HepG2 (cell line): ENCODE results near the gene LRRIQ4. TPM values are rescaled to one million over a fixed set of nuclear protein-coding genes. Genes with fewer than 3 reads are reported as not detected.

Experiments used
- ADNP ChIP-seq: sonication (generic); formaldehyde crosslinking; IDR thresholded peaks from 2 replicates; pipeline ENCODE4 v1.4.0; 2020; ENCODE audit warnings: missing genetic modification reagents
- CBX1 ChIP-seq: IDR thresholded peaks from one replicate; pipeline ENCODE4 v1.6.1; 2016; ENCODE audit warnings: antibody characterized with exemption, low read depth
- FOXP1 ChIP-seq, 2 experiments: fragments of 450-650 bp in 1 of 2; IDR thresholded peaks; 2 replicates each; pipeline ENCODE4 v1.6.1; 2017 to 2018; ENCODE audit warnings: antibody characterized with exemption in 1 of 2
- GTF2F1 ChIP-seq: fragments of 150-350 bp; IDR thresholded peaks from 2 replicates; pipeline ENCODE4 v1.6.1; 2014; ENCODE audit warnings: low read length
- HMG20B ChIP-seq: conservative IDR thresholded peaks from 2 replicates; pipeline ENCODE4 v1.6.1; 2016; ENCODE audit warnings: missing genetic modification reagents, missing compliant biosample characterization
- IKZF5 ChIP-seq: IDR thresholded peaks from 2 replicates; pipeline ENCODE4 v1.6.1; 2018; ENCODE audit warnings: missing genetic modification reagents, mild to moderate bottlenecking, missing compliant biosample characterization
- KDM5A ChIP-seq: fragments of 200-600 bp; sonication (generic); IDR thresholded peaks from 2 replicates; pipeline ENCODE4 v1.7.0; 2018; ENCODE audit warnings: antibody characterized with exemption, mild to moderate bottlenecking, low read length, borderline replicate concordance
- KLF13 ChIP-seq: sonication (generic); formaldehyde crosslinking; IDR thresholded peaks from 2 replicates; pipeline ENCODE4 v1.4.0; 2020; ENCODE audit warnings: mild to moderate bottlenecking, missing genetic modification reagents
- NR2F2 ChIP-seq: IDR thresholded peaks from 2 replicates; pipeline ENCODE4 v1.6.1; 2012; ENCODE audit warnings: low read depth, inconsistent platforms, borderline replicate concordance
- PLSCR1 ChIP-seq: sonication (generic); formaldehyde crosslinking; IDR thresholded peaks from 2 replicates; pipeline ENCODE4 v1.5.0; 2020; ENCODE audit warnings: missing genetic modification reagents, mild to moderate bottlenecking, borderline replicate concordance
- TSC22D2 ChIP-seq: sonication (generic); formaldehyde crosslinking; IDR thresholded peaks from 2 replicates; pipeline ENCODE4 v1.5.1; 2020; ENCODE audit warnings: missing genetic modification reagents, mild to moderate bottlenecking, borderline replicate concordance
- ZEB1 ChIP-seq: IDR thresholded peaks from 2 replicates; pipeline ENCODE4 v1.6.1; 2012; ENCODE audit warnings: mild to moderate bottlenecking, low read depth, inconsistent platforms; ENCODE audit not compliant: insufficient replicate concordance
- ZFP36L2 ChIP-seq: sonication (generic); formaldehyde crosslinking; IDR thresholded peaks from 2 replicates; pipeline ENCODE4 v1.4.0; 2020; ENCODE audit warnings: missing genetic modification reagents
- ZMAT5 ChIP-seq: sonication (generic); formaldehyde crosslinking; IDR thresholded peaks from 2 replicates; pipeline ENCODE4 v1.5.0; 2020; ENCODE audit warnings: mild to moderate bottlenecking, low read depth, missing genetic modification reagents, borderline replicate concordance
- ZNF17 ChIP-seq: sonication (generic); formaldehyde crosslinking; IDR thresholded peaks from 2 replicates; pipeline ENCODE4 v1.5.0; 2020; ENCODE audit warnings: mild to moderate bottlenecking, missing genetic modification reagents
- ZNF224 ChIP-seq: sonication (generic); formaldehyde crosslinking; IDR thresholded peaks from 2 replicates; pipeline ENCODE4 v1.5.0; 2020; ENCODE audit warnings: mild to moderate bottlenecking, missing genetic modification reagents
- ZNF737 ChIP-seq: sonication (generic); formaldehyde crosslinking; IDR thresholded peaks from 2 replicates; pipeline ENCODE4 v1.5.0; 2020; ENCODE audit warnings: missing genetic modification reagents, mild to moderate bottlenecking, borderline replicate concordance
- ZNF775 ChIP-seq: sonication (generic); formaldehyde crosslinking; IDR thresholded peaks from 2 replicates; pipeline ENCODE4 v1.4.0; 2020; ENCODE audit warnings: missing genetic modification reagents, mild to moderate bottlenecking, moderate library complexity, borderline replicate concordance
- ZNF800 ChIP-seq: sonication (generic); formaldehyde crosslinking; IDR thresholded peaks from 2 replicates; pipeline ENCODE4 v1.4.0; 2020; ENCODE audit warnings: missing genetic modification reagents
- polyA plus RNA-seq, 8 experiments: library from polyadenylated mRNA; depleted of rRNA in 3 of 8; stranded (reverse) in 7 of 8; unstranded in 1 of 8; fragments of >200 nt; fragmentation: Illumina TruSeq in 4 of 8; extraction: Trizol in 4 of 8; gene quantifications; 2 replicates each; pipeline versions ENCODE4 v1.2.1 to v1.2.3, GENCODE V29; 2011 to 2016; ENCODE audit warnings: low read depth in 4 of 8, missing spikeins in 1 of 8, mixed read lengths in 1 of 8; ENCODE audit not compliant: insufficient read depth in 1 of 8
- total RNA-seq, 5 experiments: library from RNA; depleted of rRNA; stranded (reverse); fragments of >200 nt; fragmentation: Illumina TruSeq; extraction: Trizol; gene quantifications; 2 replicates each; pipeline ENCODE4 v1.2.3, GENCODE V29; 2016; ENCODE audit warnings: low read depth in 1 of 5
- TF ChIP-seq, protein P1 (sequence below): sonication (generic); formaldehyde crosslinking; conservative IDR thresholded peaks from 2 replicates; pipeline ENCODE4 v1.8.0; 2022; ENCODE audit warnings: mild to moderate bottlenecking, moderate library complexity, missing genetic modification reagents
- TF ChIP-seq, protein P2 (sequence below): sonication (generic); formaldehyde crosslinking; conservative IDR thresholded peaks from 2 replicates; pipeline ENCODE4 v1.8.0; 2022; ENCODE audit warnings: missing genetic modification reagents

The LRRIQ4 gene
- total and polyA plus RNA-seq, 2 of the 13 experiments (the other 11 are each of a cell fraction or from before 2014, with no cell fraction given) = not detected

DNA sequence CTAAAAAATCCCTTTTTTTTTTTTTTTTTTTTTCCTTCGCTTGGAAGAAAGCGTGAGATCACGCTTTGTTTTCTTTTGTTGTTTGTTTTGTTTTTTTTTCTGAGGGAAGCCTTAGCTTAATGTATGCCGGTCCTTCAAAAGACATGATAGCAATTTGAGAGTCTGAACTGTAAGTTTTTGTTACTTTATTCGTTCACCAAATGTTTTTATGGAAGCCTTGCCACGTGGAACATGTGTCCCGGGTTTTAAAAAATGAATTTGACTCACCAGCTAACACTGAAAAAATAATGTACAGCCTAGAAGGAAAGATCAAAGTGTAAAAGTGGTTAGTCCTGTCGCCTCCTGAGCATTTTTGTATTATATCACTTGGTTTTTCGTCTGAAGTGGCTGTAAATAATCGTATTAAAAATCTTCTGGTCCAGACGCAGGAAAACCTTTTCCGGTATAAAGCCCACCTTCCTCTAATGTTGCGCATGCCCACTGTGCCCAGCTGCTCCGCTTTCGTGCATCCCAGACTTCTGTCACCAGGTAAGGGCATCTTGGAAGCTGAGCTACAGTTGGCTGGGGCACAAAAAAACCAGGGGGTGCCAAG lies 40.3 kb upstream of the LRRIQ4 start (continued):
- TF ChIP-seq, protein P1, sequence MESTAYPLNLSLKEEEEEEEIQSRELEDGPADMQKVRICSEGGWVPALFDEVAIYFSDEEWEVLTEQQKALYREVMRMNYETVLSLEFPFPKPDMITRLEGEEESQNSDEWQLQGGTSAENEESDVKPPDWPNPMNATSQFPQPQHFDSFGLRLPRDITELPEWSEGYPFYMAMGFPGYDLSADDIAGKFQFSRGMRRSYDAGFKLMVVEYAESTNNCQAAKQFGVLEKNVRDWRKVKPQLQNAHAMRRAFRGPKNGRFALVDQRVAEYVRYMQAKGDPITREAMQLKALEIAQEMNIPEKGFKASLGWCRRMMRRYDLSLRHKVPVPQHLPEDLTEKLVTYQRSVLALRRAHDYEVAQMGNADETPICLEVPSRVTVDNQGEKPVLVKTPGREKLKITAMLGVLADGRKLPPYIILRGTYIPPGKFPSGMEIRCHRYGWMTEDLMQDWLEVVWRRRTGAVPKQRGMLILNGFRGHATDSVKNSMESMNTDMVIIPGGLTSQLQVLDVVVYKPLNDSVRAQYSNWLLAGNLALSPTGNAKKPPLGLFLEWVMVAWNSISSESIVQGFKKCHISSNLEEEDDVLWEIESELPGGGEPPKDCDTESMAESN (CRISPR knock-in tag) = no peak
- TF ChIP-seq PLSCR1 (CRISPR knock-in tag) (no peak), ADNP (CRISPR knock-in tag) (no peak), ZFP36L2 (no peak), TSC22D2 (CRISPR knock-in tag) (no peak), ZNF775 (CRISPR knock-in tag) (no peak), KDM5A (peak; percentile 61; the same call in 1 of the 2 replicates), CBX1 (no peak), HMG20B (no peak), ZMAT5 (CRISPR knock-in tag) (no peak), KLF13 (no peak), ZNF737 (CRISPR knock-in tag) (no peak), ZNF17 (CRISPR knock-in tag) (no peak), IKZF5 (CRISPR knock-in tag) (no peak), ZNF800 (no peak), ZNF224 (no peak; the same call in 1 of the 2 replicates), NR2F2 (0 out of 2 replicates have a peak, but pooled peaks have one; percentile 37), GTF2F1 (no peak), ZEB1 (peak; percentile 49), FOXP1 (IDR thresholded peaks at IDR 0.05) (no peak), FOXP1 (CRISPR knock-in tag; IDR thresholded peaks at IDR 0.05) (0 out of 2 replicates have a peak, but pooled peaks have one; percentile 1)
- TF ChIP-seq, protein P2, sequence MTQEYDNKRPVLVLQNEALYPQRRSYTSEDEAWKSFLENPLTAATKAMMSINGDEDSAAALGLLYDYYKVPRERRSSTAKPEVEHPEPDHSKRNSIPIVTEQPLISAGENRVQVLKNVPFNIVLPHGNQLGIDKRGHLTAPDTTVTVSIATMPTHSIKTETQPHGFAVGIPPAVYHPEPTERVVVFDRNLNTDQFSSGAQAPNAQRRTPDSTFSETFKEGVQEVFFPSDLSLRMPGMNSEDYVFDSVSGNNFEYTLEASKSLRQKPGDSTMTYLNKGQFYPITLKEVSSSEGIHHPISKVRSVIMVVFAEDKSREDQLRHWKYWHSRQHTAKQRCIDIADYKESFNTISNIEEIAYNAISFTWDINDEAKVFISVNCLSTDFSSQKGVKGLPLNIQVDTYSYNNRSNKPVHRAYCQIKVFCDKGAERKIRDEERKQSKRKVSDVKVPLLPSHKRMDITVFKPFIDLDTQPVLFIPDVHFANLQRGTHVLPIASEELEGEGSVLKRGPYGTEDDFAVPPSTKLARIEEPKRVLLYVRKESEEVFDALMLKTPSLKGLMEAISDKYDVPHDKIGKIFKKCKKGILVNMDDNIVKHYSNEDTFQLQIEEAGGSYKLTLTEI (CRISPR knock-in tag) = no peak
